Keratinocyte (primary cell): ENCODE data around the gene HIGD2A. TPM values are rescaled to one million over a fixed set of nuclear protein-coding genes. Genes with fewer than 3 reads are reported as not detected.

Experiments used
- DNase-seq: peaks from one replicate; pipeline ENCODE4 v3.0.0-alpha.2; 2011; ENCODE audit warnings: low read depth, missing footprints, low spot score
- FAIRE-seq: peaks from 2 replicates; lab custom pipeline; 2011; peaks lifted over from hg19 to GRCh38; lab: Jason Lieb, UNC
- H2AFZ ChIP-seq: 2 replicates; pipeline ENCODE4 v1.6.0; 2012; ENCODE audit warnings: low read length, control low read depth, inconsistent platforms; ENCODE audit not compliant: control insufficient read depth
- H3K27ac ChIP-seq: 2 replicates; pipeline ENCODE4 v1.5.1; 2011; ENCODE audit warnings: low read length; ENCODE audit not compliant: control insufficient read depth, insufficient read depth
- H3K27me3 ChIP-seq: 3 replicates; pipeline ENCODE4 v1.6.0; 2011; ENCODE audit warnings: low read length; ENCODE audit not compliant: control insufficient read depth, insufficient read depth; ENCODE audit errors: extremely low read depth
- H3K36me3 ChIP-seq, 2 experiments: 2 replicates in 1 of 2; 3 replicates in 1 of 2; pipeline ENCODE4 v1.5.1; 2011; ENCODE audit warnings: low read length in 2 of 2, mild to moderate bottlenecking in 1 of 2; ENCODE audit not compliant: control insufficient read depth in 2 of 2, insufficient read depth in 2 of 2; ENCODE audit errors: extremely low read depth in 1 of 2
- H3K4me1 ChIP-seq: 3 replicates; pipeline ENCODE4 v1.5.1; 2011; ENCODE audit warnings: low read length; ENCODE audit not compliant: control insufficient read depth, insufficient read depth; ENCODE audit errors: extremely low read depth
- H3K4me2 ChIP-seq: 3 replicates; pipeline ENCODE4 v1.6.0; 2011; ENCODE audit warnings: low read depth, low read length; ENCODE audit not compliant: control insufficient read depth, insufficient read depth; ENCODE audit errors: extremely low read depth
- H3K4me3 ChIP-seq, 3 experiments: fragments of 200-600 bp in 1 of 3; sonication (generic) in 1 of 3; 2 replicates in 2 of 3; 3 replicates in 1 of 3; pipeline ENCODE4 v1.5.1; 2011 to 2016; ENCODE audit warnings: low read length in 3 of 3, mild to moderate bottlenecking in 3 of 3, control low read depth in 2 of 3, inconsistent platforms in 1 of 3, low read depth in 1 of 3, mixed read lengths in 1 of 3, mixed run types in 1 of 3, moderate library complexity in 1 of 3; ENCODE audit not compliant: control insufficient read depth in 2 of 3, insufficient read depth in 2 of 3; ENCODE audit errors: extremely low read depth in 1 of 3
- H3K79me2 ChIP-seq: 2 replicates; pipeline ENCODE4 v1.6.0; 2012; ENCODE audit warnings: low read length; ENCODE audit not compliant: control insufficient read depth, insufficient read depth
- H3K9ac ChIP-seq: 3 replicates; pipeline ENCODE4 v1.6.0; 2011; ENCODE audit warnings: low read length; ENCODE audit not compliant: control insufficient read depth, insufficient read depth; ENCODE audit errors: extremely low read depth
- H3K9me1 ChIP-seq: 3 replicates; pipeline ENCODE4 v1.6.0; 2011; ENCODE audit warnings: low read length; ENCODE audit not compliant: control insufficient read depth, insufficient read depth; ENCODE audit errors: extremely low read depth
- H3K9me3 ChIP-seq: 2 replicates; pipeline ENCODE4 v1.5.1; 2012; ENCODE audit warnings: low read depth, low read length; ENCODE audit not compliant: control insufficient read depth
- H4K20me1 ChIP-seq: 3 replicates; pipeline ENCODE4 v1.6.0; 2011; ENCODE audit warnings: low read length; ENCODE audit not compliant: control insufficient read depth, insufficient read depth; ENCODE audit errors: extremely low read depth
- CTCF ChIP-seq, 3 experiments: IDR thresholded peaks in 1 of 3; conservative IDR thresholded peaks in 1 of 3; optimal IDR thresholded peaks in 1 of 3; 2 replicates in 2 of 3; 3 replicates in 1 of 3; pipeline versions ENCODE3 to v1.5.1; 2011; ENCODE audit warnings: low read length in 3 of 3, mild to moderate bottlenecking in 3 of 3, moderate library complexity in 2 of 3, control low read depth in 1 of 3, inconsistent platforms in 1 of 3; ENCODE audit not compliant: insufficient read depth in 2 of 3; ENCODE audit errors: extremely low read depth in 1 of 3
- EZH2 ChIP-seq: IDR thresholded peaks from one replicate; pipeline ENCODE4 v1.6.1; 2012; ENCODE audit warnings: inconsistent platforms, mild to moderate bottlenecking, low read length, moderate library complexity
- dilution Hi-C: fragments of 300-500 bp; cut with MboI; formaldehyde crosslinking; loops from one replicate; pipeline ENCODE4 v1.7.0; 2020; ENCODE audit warnings: low sequenced_read_pairs; ENCODE audit not compliant: extremely low pct_ligation_motif_present
- polyA plus RNA-seq, 5 experiments: library from polyadenylated mRNA; depleted of rRNA in 3 of 5; stranded (reverse) in 3 of 5; stranded (forward) in 1 of 5; unstranded in 1 of 5; fragments of >200 nt; gene quantifications; 1 replicate in 1 of 5; 2 replicates in 3 of 5; 3 replicates in 1 of 5; pipeline versions ENCODE4 v1.2.1 to v1.2.3, GENCODE V29; 2011 to 2012; ENCODE audit warnings: missing spikeins in 2 of 5, low read depth in 1 of 5, low replicate concordance in 1 of 5

The HIGD2A gene
- polyA plus RNA-seq, 1 donor (not counting 4 experiments of a cell fraction or from before 2014, with no cell fraction given), result 74.6 TPM

GRCh38 chr5:176429972-176430371 lies 41.4 kb downstream of the HIGD2A start:
- dilution Hi-C loops, result no loop called here
- DNase-seq, result no peak
- no peak overlapping the region for H3K4me2 ChIP-seq
- no peak overlapping the region for H3K9ac ChIP-seq
- H4K20me1 ChIP-seq, result no peaks in the 10 kb centered on the region
- H3K27ac ChIP-seq, result no peak overlapping the region
- H3K4me1 ChIP-seq, result no peaks in the 10 kb centered on the region
- no peak overlapping the region for H2AFZ ChIP-seq
- H3K36me3 ChIP-seq, result no peaks in the 10 kb centered on the region
- H3K9me1 ChIP-seq, result no peaks in the 10 kb centered on the region
- FAIRE-seq, result no peak
- no peak overlapping the region for H3K4me3 ChIP-seq
- H3K79me2 ChIP-seq, result no peaks in the 10 kb centered on the region
- TF ChIP-seq EZH2, result no peak
- TF ChIP-seq CTCF (optimal IDR thresholded peaks at IDR 0.05 in 1 of 3, IDR thresholded peaks at IDR 0.05 in 1 of 3, conservative IDR thresholded peaks at IDR 0.05 in 1 of 3; ENCODE audit: extremely low read depth in 1 of 3, insufficient read depth in 2 of 3, low read length in 3 of 3), result no peak
- H3K9me3 ChIP-seq, result no peaks in the 10 kb centered on the region
- H3K27me3 ChIP-seq, result no peaks in the 10 kb centered on the region

GRCh38 chr5:176432707-176433106 lies 44.2 kb downstream of the HIGD2A start:
- Histone ChIP-seq H3K9me3 (no peaks in the 10 kb centered on the region), H3K4me1 (peaks cover 9% of the 10 kb centered on the region), H2AFZ (no peak overlapping the region), H3K4me3 (no peak overlapping the region), H3K36me3 (no peaks in the 10 kb centered on the region), H3K9me1 (no peaks in the 10 kb centered on the region), H3K4me2 (no peak overlapping the region), H3K27me3 (no peaks in the 10 kb centered on the region), H4K20me1 (no peaks in the 10 kb centered on the region), H3K27ac (no peak overlapping the region), H3K79me2 (no peaks in the 10 kb centered on the region), H3K9ac (no peak overlapping the region)
- no peak for FAIRE-seq
- DNase-seq, result no peak
- TF ChIP-seq EZH2 (no peak), CTCF (optimal IDR thresholded peaks at IDR 0.05 in 1 of 3, IDR thresholded peaks at IDR 0.05 in 1 of 3, conservative IDR thresholded peaks at IDR 0.05 in 1 of 3; ENCODE audit: extremely low read depth in 1 of 3, insufficient read depth in 2 of 3, low read length in 3 of 3) (no peak)
- dilution Hi-C loops, result no loop called here
